B cell (primary cell): ENCODE measurements around the gene TNNI3. TPM values are rescaled to one million over a fixed set of nuclear protein-coding genes. Genes with fewer than 3 reads are reported as not detected.

Source experiments
- ATAC-seq: fragments of 200-7000 bp; cut with Tn5 transposase; one replicate; pipeline ENCODE4 v1.10.0; 2021; ENCODE audit warnings: low read depth, mild to moderate bottlenecking, moderate number of reproducible peaks, moderate library complexity
- CTCF ChIA-PET: fragments of 350-600 bp; sonication (Branson Sonifier 250); formaldehyde crosslinking; loops from one replicate; lab custom pipeline; 2021; ENCODE audit warnings: antibody characterized with exemption, inconsistent platforms; lab: Charles Lee
- POLR2A ChIA-PET: fragments of 350-600 bp; sonication (Branson Sonifier 250); formaldehyde crosslinking; loops from one replicate; lab custom pipeline; 2021; ENCODE audit warnings: antibody characterized with exemption; lab: Charles Lee
- DNase-seq: peaks from one replicate; pipeline ENCODE4 v3.0.0; 2013
- H2AFZ ChIP-seq: 2 replicates; pipeline ENCODE4 v1.6.1; 2012; ENCODE audit warnings: mild to moderate bottlenecking, low read depth, low read length; ENCODE audit not compliant: insufficient read depth, poor library complexity, severe bottlenecking
- H3K27ac ChIP-seq, 2 donors: 1 replicate in 1 of 2; 2 replicates in 1 of 2; pipeline ENCODE4 v1.5.1; 2012 to 2013; ENCODE audit warnings: low read length in 2 of 2, mild to moderate bottlenecking in 2 of 2, moderate library complexity in 1 of 2
- H3K27me3 ChIP-seq, 4 experiments: fragments of 200-600 bp in 1 of 4; sonication (generic) in 1 of 4; replicated peaks in 1 of 4; 1 replicate in 2 of 4; 2 replicates in 2 of 4; pipeline versions ENCODE4 v1.6.1 to v1.7.0; 2013 to 2016; ENCODE audit warnings: low read length in 3 of 4, mild to moderate bottlenecking in 2 of 4, mixed read lengths in 1 of 4, moderate library complexity in 1 of 4; ENCODE audit not compliant: insufficient read depth in 4 of 4, control insufficient read depth in 3 of 4; ENCODE audit errors: control extremely low read depth in 1 of 4
- H3K36me3 ChIP-seq, 2 experiments: replicated peaks in 1 of 2; 1 replicate in 1 of 2; 2 replicates in 1 of 2; pipeline versions ENCODE4 v1.6.1 to v1.7.1; 2013; ENCODE audit warnings: low read length in 1 of 2; ENCODE audit not compliant: insufficient read depth in 2 of 2, control insufficient read depth in 1 of 2; ENCODE audit errors: control extremely low read depth in 1 of 2, extremely low read depth in 1 of 2
- H3K4me1 ChIP-seq, 2 donors: fragments of 200-600 bp in 1 of 2; sonication (generic) in 1 of 2; 1 replicate in 1 of 2; 2 replicates in 1 of 2; pipeline versions ENCODE4 v1.5.1 to v1.6.1; 2013 to 2017; ENCODE audit warnings: low read length in 2 of 2; ENCODE audit not compliant: control insufficient read depth in 2 of 2, insufficient read depth in 2 of 2
- H3K4me2 ChIP-seq: replicated peaks from 2 replicates; pipeline ENCODE3; 2012; ENCODE audit warnings: mild to moderate bottlenecking, low read depth, low read length; ENCODE audit not compliant: poor library complexity, severe bottlenecking
- H3K4me3 ChIP-seq, 5 experiments: fragments of 200-600 bp in 1 of 5; sonication (generic) in 1 of 5; 1 replicate in 3 of 5; 2 replicates in 2 of 5; pipeline versions ENCODE4 v1.5.1 to v1.7.0; 2011 to 2016; ENCODE audit warnings: low read length in 4 of 5, mild to moderate bottlenecking in 4 of 5, low read depth in 2 of 5, control low read depth in 1 of 5, moderate library complexity in 1 of 5; ENCODE audit not compliant: insufficient read depth in 1 of 5; ENCODE audit errors: control extremely low read depth in 1 of 5, extremely low read depth in 1 of 5
- H3K79me2 ChIP-seq: fragments of 200-600 bp; sonication (generic); one replicate; pipeline ENCODE4 v1.6.0; 2016; ENCODE audit warnings: low read length; ENCODE audit not compliant: control insufficient read depth, insufficient read depth
- H3K9ac ChIP-seq: fragments of 200-600 bp; sonication (generic); 2 replicates; pipeline ENCODE4 v1.6.1; 2017; ENCODE audit warnings: mild to moderate bottlenecking, low read length, moderate library complexity
- H3K9me3 ChIP-seq, 3 donors: one replicate each; pipeline versions ENCODE4 v1.6.1 to v1.7.1; 2013; ENCODE audit warnings: low read length in 2 of 3; ENCODE audit not compliant: control insufficient read depth in 2 of 3, insufficient read depth in 1 of 3; ENCODE audit errors: control extremely low read depth in 1 of 3
- H4K20me1 ChIP-seq: 2 replicates; pipeline ENCODE4 v1.6.0; 2012; ENCODE audit warnings: mild to moderate bottlenecking, low read length; ENCODE audit not compliant: insufficient read depth, control insufficient read depth, poor library complexity, severe bottlenecking
- H3K27ac Mint-ChIP-seq: one replicate; pipeline ENCODE4 v1.8.0; 2021; ENCODE audit warnings: mixed read lengths
- H3K27me3 Mint-ChIP-seq: one replicate; pipeline ENCODE4 v1.8.0; 2021; ENCODE audit warnings: mixed read lengths
- H3K4me1 Mint-ChIP-seq: one replicate; pipeline ENCODE4 v1.8.0; 2021; ENCODE audit warnings: mixed read lengths
- H3K4me3 Mint-ChIP-seq: one replicate; pipeline ENCODE4 v1.8.0; 2021; ENCODE audit warnings: mixed read lengths
- H3K9me3 Mint-ChIP-seq: one replicate; pipeline ENCODE4 v1.8.0; 2022; ENCODE audit warnings: mixed read lengths; ENCODE audit not compliant: insufficient read depth
- EZH2 ChIP-seq: IDR thresholded peaks from 2 replicates; pipeline ENCODE4 v1.6.1; 2012; ENCODE audit warnings: borderline replicate concordance, low read depth, mild to moderate bottlenecking, moderate library complexity, low read length; ENCODE audit not compliant: insufficient read depth, poor library complexity, severe bottlenecking
- whole genome bisulfite sequencing: methylation state at CpG from one replicate; pipeline ENCODE4 v1.1.5; 2013; ENCODE audit warnings: missing lambda C conversion rate; ENCODE audit not compliant: insufficient coverage; 5-methylcytosine and 5-hydroxymethylcytosine counted together
- intact Hi-C: fragments of 100-400 bp; cut with micrococcal nuclease; formaldehyde crosslinking; loops from one replicate; pipeline ENCODE4 v1.10.0; 2022
- polyA plus RNA-seq: library from polyadenylated mRNA; depleted of rRNA; stranded (reverse); fragments of >200 nt; gene quantifications from 2 replicates; pipeline ENCODE4 v1.2.3, GENCODE V29; 2012
- total RNA-seq, 2 donors: library from RNA; stranded (reverse); fragments of 120-200 nt in 1 of 2; gene quantifications; 1 replicate in 1 of 2; 2 replicates in 1 of 2; pipeline versions ENCODE4 v1.2.3 to v1.2.4, GENCODE V29; 2013 to 2022
- TF ChIP-seq, protein P1 (sequence below): fragments of 200-600 bp; IDR thresholded peaks from one replicate; pipeline ENCODE4 v1.8.0; 2022; ENCODE audit warnings: antibody characterized with exemption, mild to moderate bottlenecking

Gene TNNI3
- total and polyA plus RNA-seq, 2 donors (not counting 1 experiment from before 2014, with no cell fraction given), result not detected

DNA sequence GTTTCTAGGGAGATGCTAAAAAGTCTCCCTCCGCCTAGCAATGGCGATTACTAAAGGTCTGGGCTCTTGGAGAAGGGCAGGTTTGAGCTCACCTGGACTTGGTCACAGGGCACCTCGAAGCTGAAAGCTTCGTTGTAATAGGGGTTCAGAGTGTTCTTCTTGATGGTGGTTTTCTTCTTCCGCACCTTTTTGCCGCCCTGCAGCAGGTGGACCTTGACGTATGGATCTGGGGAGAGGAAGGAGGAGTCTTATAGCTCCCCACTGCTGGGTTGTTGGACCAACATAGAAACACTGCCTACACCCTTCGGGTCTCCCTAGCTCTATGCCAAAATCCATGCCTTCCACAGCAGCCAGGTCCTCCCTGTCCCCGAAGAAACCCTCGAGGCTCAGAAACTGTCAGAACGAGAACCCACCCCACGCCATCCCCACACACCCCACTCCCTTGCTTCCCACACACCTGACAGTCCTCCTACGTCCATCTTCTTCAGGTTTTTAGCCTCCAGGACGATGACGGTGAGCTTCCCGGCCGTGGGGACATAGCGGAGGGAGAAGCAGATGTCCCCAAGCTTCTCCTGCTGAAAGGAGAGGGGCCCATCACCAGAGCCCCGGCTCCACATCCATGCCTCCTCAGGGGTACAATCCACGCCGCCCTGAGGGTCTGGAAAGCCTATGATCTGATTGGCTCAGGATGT, 17.0 kb upstream of the TNNI3 start:
- peak overlapping the region; percentile 69 for H3K4me3 Mint-ChIP-seq

More for the DNA sequence above, 17.0 kb upstream of the TNNI3 start:
- ATAC-seq (no peak), DNase-seq (no peak)
- H2AFZ ChIP-seq, result no peak overlapping the region
- TF ChIP-seq EZH2, result no peak
- TF ChIP-seq, protein P1, sequence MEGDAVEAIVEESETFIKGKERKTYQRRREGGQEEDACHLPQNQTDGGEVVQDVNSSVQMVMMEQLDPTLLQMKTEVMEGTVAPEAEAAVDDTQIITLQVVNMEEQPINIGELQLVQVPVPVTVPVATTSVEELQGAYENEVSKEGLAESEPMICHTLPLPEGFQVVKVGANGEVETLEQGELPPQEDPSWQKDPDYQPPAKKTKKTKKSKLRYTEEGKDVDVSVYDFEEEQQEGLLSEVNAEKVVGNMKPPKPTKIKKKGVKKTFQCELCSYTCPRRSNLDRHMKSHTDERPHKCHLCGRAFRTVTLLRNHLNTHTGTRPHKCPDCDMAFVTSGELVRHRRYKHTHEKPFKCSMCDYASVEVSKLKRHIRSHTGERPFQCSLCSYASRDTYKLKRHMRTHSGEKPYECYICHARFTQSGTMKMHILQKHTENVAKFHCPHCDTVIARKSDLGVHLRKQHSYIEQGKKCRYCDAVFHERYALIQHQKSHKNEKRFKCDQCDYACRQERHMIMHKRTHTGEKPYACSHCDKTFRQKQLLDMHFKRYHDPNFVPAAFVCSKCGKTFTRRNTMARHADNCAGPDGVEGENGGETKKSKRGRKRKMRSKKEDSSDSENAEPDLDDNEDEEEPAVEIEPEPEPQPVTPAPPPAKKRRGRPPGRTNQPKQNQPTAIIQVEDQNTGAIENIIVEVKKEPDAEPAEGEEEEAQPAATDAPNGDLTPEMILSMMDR, result no peak
- CTCF ChIA-PET, result interaction anchor here (0.5 kb wide), 1 partner anchor 402 kb away, joined by 3 read pairs; no protein-coding TSS in a partner anchor
- no peaks in the 10 kb centered on the region for H4K20me1 ChIP-seq
- Mint-ChIP-seq H3K27me3 (peaks cover 69% of the 10 kb centered on the region), H3K27ac (no peak overlapping the region), H3K4me1 (peaks cover 30% of the 10 kb centered on the region), H3K9me3 (no peaks in the 10 kb centered on the region)
- H3K27ac ChIP-seq, result no peak overlapping the region
- peak overlapping the region in 1 of 5 experiments; percentile 49 for H3K4me3 ChIP-seq
- peaks cover 0 to 52% (median 14%) of the 10 kb centered on the region in 3 donors for H3K9me3 ChIP-seq
- peaks cover 0 to 93% (median 48%) of the 10 kb centered on the region in 4 experiments for H3K27me3 ChIP-seq
- H3K4me1 ChIP-seq, result peaks cover 31 to 42% of the 10 kb centered on the region in 2 donors
- 79% methylated on average over 17 of the region's 21 CpGs for WGBS
- H3K79me2 ChIP-seq, result no peaks in the 10 kb centered on the region
- H3K36me3 ChIP-seq, result no peaks in the 10 kb centered on the region
- peak overlapping the region; percentile 56 for H3K9ac ChIP-seq
- intact Hi-C loops, result no loop called here
- H3K4me2 ChIP-seq, result peak overlapping the region; percentile 85
- POLR2A ChIA-PET, result interaction anchor here (0.8 kb wide), 1 partner anchor 210 kb away, joined by 3 read pairs; the partner anchor contains the start of gene TMEM238
